Effector CD4-positive, alpha-beta T cell (primary cell): ENCODE results near the gene RPE.

Experiments
- DNase-seq: peaks from one replicate; pipeline ENCODE4 v3.0.0-alpha.2; 2020
- total RNA-seq: gene quantifications from one replicate; lab custom pipeline; 2026; lab: John Stamatoyannopoulos, UW

RPE gene
- total RNA-seq, result 19.5 reads per million, percentile 46 among the genes with 10 or more reads in this experiment

DNA sequence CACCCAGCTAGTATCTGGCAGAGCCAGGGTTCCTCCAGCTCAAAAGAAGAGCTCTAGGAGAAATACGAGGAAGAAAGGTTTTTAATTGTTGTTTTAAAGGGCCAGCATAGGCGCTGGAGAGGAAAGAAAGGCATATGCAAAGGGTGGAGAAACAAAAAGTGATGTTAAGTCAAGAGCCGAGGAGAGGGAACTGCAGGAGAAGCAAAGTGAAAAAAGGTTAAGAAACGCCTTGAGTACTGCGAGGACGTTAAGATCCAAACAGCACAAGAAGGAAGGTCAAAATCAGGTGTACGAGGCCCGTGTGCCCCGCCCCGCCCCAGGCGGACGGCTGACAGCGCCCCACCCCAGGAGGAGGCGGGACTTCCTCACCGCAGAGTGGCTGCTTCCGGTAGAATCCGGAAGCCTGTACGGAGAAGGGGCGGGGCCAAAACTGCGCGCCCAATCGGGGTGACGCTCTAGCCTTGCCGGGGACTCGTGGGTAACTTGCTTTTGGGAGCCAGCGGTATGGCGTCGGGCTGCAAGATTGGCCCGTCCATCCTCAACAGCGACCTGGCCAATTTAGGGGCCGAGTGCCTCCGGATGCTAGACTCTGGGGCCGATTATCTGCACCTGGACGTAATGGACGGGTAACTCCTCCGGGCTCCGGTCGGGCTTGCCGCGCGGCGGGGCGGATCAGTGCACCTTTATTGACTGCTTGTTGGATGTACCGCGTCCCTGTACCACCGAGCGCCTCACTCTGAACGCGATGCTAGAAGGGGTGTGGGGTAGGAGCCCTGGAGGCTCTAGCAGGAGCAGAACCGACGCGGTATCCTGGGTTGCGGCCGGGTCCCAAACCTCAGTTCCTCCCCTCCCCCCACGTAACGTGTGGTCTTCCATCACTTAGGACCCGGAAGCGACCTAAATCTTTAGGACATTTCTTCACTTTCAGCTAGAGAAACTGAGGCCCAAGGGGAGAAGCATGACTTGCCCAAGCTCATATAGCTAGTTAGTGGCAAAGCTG, at the start of gene RPE:
RPE (plus strand) TSS at position 481 of the 1,000 bp plus-strand sequence; CDS start at position 505, 24 bp downstream.
- peak; percentile 96 for DNase-seq

DNA sequence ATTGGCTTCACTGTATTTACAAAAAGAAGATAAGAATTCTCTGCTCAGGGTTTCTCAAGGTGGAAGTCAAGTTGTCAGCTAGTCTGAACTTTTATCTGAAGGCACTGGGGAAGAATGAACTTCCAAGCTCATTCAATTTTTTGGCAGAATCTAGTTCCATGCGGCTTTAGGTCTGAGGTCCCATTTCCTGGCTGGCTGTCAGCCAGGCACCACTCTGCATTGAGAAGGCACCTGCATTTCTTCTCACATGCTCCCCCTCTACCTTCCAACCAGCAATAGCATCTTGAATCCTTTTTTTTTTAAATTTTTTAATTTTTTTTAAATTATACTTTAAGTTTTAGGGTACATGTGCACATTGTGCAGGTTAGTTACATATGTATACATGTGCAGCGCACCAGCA, 46.2 kb upstream of the RPE start:
- DNase-seq, result no peak

DNA sequence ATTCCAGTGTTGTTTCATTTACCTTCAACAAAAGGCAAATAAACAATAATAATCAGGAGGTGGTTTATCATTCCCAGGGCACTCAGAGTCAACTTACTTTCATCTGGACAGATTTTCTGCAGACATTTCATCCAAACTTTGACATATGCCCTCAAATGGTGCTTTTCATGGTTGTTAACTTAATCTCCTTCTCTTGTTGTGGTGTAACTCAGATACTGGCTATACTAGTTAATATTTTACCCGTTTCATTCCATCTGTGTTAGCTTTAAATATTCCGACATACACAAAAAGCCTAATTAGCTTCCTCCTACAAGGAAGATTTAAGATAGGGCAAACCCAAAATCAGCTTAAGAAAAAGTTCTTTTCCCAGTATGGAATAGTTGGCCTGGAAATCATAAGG, 44.4 kb upstream of the RPE start:
- DNase-seq, result no peak

DNA sequence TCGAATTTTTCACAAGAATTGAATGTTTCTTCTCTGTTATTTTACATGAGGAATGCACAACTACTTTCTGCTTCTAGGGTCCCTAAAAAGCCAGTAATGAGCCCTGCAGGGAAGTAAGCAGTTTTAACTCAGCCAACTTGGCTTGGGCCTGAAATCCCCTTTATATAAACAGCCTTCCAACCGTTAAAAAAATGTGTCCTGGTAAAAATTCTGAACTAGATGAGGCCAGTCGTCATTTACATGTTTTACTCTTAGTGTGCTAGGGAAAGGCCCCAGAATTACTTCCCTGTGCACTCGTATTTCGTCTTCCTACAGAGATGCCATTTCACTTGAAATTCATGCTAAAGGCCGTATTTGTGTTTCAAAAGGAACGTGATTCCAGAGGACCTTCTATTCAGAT, 42.4 kb upstream of the RPE start:
- no peak for DNase-seq

DNA sequence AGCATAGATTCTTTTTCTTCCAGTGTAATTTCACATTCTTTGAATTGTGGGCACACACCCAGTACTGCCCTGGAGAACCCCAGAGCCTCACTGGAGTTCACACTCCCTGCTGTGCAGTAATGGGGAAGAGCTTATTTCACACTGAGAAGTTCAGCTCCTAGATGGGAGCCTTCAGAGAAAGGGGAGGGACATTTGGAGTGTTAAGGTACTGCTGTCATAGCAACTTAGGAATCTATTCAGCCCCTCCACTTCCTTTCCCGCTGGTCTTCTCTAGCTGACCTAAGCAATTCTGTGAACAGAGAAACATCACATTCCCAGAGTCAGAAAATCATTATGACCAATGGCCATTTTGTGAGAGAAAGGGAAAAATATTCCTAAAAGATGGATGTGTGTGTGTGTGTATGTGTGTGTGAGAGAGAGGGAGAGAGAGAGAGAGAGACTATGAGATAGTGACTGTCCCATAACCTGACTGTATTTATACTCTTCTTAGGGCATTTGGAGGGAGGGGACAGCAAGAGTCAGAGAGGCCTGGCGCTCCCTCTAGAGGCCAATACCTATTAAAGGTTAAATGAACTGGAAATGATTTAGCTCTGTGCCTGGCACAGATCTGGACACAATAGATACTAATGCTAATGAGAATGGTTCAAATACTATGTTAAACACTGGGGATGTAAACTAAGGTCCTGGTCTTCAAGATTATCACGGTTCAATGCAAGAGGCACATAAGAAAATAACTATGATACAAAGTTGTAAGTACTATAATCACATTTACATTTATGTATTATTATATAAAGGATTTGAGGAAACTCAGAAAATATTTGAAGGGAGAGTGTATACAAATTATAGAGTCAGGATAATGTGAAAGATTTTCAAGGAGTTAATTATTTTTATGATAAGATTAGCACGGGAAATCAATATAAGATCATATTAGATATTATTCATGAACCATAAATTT, 41.5 kb upstream of the RPE start:
- no peak for DNase-seq

DNA sequence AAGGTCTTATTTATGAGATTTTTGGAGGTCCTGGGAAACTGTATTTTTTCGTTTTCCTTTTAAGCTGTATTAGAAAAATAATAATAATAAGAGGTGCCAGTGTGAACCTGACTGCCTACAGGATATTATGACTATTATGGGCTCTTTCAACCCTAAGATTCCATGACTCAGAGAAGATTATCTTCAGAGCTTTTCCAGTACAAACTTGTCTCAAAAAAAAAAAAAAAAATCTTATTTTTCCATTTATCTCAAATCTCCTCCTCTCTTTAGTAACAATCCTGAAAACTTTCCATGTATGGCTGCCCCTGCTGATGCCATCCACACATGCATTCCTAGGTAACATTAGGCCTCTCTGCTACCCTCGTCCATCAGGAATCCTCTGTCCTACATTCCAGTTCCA, 36.7 kb upstream of the RPE start:
- DNase-seq, result no peak

DNA sequence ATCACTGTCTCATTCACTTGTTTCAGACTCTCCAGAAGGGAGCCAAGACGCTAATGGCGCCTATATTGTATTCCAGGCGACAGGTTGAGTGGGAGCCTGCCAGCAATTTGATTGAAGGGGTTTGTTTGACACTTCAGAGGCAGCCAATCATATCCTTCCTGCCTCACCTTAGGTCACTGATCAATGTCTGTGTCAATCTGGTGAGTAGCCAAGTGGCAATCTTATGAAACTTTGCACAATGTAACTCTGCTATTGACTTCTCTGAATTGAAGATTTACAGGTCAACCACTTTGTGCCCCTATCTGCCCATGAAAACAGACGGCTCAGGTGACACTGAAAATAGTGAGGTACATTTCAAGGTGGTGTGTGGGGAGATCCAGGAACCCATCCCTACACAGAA, 32.7 kb upstream of the RPE start:
- DNase-seq, result no peak

DNA sequence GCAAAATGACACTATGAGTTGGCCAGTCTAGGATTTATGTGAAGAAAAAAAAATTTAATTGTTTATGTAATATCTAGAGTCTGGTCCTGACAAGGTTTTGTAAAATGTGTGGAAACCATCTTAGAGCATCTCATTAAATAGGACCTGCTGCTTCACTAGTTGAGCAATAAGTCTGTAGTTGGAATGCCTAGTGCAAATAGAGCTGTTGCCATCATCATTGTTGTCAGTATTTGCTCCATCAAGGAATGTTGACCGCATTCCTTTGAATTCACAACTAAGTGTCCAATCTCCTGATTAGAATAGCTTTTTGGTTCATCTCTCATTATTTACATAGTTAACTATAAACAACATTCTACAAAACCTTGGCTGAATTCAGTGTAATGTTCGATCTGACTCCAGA, 32.2 kb upstream of the RPE start:
- no peak for DNase-seq

DNA sequence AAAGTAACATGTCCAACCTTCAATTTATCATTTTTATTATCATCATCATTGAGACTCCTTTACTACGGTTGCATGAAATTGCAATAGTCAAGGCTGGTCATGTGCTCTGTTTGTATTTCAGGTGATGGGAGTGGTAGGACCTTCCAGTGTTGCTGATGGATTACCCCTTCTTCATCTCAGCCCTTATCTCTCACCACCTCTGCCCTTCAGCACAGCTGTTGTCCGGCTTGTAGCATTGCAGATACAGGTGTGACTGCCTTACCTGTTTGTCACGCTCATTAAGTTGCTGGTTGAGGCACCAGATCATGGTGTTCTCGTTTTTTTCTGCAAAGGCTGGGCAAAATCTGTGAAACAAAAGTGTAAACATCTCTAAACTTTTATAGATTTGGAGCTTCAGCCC, 31.7 kb upstream of the RPE start:
- DNase-seq, result no peak

DNA sequence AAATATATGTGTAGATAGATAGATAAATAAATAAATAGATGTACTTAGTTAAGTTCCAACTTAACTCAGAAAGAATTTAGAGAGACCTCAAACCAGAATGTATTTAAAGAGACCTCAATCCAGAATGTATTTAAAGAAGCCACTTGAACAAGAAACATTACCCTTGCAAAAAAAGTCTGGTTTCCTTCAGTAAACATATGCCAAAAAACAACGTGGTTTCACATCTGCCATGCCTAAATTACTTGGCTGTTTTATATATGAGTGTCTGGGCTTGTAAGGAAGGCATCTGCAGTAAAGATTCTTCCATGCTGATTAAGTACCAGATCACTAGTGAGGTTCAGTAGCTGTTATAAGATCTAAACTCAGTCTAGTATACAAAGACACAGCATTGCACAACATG, 29.1 kb upstream of the RPE start:
- DNase-seq, result no peak

DNA sequence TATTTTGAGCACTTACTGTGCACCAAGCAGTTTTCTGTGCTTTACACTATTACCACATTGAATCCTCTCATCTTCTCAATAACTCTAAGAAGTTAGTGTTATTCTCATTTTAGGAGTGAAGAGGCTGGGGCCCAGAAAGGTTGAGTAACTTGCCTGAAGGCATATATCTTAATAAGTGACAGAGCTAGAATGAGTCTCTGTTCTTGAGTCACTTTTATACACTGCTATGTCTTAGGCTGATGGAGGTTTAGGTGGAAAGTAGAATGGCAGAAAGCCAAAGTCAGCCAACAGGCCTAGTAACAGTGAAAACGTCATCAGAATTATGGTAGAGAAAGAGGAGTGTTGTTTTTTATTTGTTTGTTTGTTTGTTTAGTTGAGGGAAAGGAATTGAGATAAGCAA, 27.9 kb upstream of the RPE start:
- DNase-seq, result no peak

DNA sequence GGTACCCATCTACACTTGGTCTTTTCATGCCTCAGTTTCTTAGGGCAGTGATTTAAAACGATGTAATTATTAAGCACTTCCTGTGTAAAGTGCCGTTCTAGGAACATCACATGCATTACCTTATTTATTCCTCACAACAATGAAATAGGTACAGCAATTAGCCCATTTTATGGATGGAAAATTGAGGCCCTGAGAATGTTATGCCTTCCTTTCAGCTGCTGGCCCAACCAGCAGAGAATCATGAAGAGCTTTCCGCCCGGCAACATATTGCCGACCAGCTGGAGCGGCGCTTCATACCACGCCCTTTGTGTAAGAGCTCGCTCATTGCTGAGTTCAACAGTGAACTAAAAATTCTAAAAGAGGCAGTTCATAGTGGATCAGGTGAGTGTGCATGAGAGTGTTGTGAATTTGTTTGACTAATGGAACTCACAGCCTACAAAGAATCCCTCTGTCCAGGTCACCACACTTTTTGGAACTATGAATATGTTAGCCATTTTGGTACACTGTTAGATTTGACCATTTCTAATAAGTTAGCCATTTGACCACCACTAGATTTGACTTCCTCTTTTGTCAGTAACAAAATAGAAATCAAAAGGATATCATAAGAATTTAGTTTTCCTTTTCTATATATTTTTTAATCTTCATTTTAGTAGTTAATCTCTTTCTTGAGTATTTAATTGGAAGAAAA, 25.6 kb upstream of the RPE start:
- DNase-seq, result no peak

DNA sequence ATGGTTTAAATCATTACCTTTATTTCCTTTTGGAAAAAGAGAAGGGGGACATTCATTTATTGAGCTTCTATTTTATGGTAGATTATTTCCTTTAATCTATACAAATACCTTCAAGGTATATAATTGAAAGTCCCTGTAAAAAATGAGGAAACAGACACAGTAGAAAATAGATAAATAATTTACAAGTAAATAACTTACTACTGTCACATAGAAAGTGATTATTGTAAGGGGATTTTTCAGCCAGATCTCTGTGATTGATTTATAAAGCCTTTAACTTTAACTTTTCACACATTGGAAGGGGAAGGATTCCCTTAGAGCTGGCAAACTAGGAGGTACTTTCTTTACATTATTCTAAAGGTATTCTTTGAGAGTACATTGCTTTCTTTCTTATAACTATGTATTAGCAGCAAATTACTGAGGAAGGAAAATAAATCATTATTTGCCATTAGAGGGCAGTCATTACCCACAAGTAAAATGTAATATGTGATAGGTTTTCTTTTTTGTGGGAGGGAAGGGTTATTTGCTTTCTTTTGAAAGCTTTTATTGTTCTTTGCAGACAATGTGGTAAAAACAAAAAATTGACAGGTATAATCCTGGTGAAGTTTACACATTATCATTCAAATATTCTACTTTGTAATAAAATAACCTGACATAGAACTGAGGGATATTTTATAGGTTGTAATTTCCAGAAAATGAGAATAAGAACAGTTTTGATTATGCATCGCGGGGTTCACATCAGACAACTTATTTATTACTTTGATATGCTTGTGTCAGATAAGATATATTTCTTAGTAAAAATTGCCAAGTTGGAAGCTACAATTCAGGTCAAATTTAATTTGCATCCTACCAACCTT, 24.8 kb upstream of the RPE start:
- no peak for DNase-seq

DNA sequence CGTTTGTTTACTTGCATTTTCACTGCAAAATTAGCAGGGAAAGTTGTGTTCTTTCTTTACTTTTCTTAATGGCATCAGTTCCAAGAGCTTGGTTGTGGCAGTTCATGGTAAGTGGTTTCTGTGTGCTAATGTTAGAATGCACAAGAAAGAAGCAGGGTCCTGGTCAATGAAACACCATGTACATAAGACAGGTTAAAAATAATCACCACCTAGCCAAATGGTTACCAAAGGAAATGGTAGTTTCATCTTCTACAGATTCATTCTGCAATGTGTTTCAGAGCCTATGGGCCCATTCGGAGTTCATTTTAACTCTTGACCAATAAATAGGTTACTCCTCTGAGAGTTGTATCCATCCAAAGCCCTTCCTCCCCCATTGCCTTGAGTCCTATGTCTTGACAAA, 18.1 kb upstream of the RPE start:
- no peak for DNase-seq

DNA sequence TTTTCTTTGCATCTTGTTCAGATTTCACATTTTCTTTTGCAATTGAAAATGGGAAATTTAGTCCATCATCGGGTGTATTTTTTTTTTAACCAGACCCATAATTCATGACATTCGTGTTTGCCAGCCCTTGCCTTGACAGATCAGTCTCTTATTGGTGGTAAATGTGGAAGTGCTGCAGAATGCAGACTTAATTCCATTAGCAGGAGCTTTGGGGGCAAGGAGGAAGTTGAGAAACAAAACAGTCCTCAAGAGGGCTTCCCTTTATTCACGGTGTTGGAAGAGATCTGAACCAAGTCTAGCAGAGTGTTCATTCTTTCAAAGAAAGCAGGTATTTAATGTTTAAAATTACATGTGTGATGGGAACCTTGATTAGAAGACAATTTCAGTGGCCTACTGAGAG, 16.6 kb upstream of the RPE start:
- no peak for DNase-seq

DNA sequence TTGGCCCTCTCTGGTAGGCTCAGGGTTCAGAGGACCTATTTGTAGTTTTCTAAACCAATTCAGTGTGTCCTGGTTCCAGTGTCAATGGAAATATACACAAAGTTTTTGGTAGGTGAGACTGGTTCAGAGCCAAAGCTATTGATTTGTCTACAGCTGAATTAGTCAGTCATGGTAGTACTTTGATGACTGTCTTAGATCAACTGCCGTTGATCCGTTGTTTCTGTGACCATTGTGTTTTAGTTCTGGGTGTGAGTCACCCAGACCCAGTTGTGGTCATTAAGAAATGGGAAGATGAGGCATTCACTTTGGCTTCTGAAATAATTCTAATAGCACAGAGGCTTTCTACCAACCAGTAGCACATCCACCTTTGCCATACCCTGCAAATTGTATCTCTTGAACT, 16.0 kb upstream of the RPE start:
- DNase-seq, result no peak

DNA sequence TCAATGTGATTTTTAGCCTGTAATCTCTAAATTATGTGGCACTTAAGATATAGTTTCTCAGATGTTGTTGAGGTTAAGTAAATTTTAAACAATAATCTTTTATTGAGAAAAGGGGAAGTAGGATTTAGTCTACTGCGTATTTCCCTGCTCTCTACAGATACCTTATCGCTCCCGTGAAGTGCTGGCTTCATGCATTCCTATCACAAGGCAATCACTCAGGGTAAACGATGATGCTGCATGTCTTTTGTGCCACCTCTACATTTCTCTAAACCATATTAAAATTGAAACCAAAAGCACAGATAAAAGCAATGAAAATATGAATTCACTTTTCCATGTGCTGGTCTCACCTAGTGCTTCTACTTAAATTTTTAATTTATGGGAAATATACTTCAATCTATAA, 14.4 kb upstream of the RPE start:
- DNase-seq, result no peak

DNA sequence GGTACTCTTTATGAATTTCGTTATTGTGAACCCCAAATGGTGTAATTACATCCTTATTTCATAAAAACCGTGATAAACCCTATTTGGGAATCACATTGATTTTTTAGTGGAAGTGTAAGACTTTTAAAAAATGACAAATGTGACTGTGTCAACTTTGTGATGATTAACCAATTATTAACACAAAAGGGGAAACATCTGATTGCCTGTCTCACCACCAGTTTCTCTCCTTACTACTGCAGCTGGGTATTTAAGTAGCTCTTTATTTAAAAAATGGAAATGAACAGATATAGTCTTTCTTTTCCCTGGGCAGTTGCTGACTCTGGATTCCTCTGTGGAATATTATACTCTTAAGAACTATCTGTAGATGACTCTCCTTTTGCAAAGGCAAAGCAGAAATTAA, 11.6 kb upstream of the RPE start:
- DNase-seq, result no peak

DNA sequence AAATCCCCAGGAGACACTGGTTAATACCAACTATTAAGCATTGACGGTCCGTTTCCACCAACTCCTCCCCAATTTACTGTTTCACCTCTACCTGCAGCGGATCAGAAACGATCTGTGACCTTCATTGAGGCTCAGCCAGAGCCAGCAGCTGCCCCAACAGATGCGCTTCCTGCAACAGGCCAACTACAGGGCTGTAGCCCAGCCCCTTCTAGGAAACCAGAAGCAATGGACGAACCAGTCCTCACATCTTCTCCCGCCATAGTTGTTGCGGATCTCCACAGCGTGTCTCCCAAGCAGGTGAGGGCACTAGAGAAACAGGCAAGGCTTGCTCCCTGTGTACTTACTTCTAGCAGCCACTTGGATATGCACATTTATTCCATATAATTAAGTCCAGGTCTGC, 8.5 kb upstream of the RPE start:
- no peak for DNase-seq

DNA sequence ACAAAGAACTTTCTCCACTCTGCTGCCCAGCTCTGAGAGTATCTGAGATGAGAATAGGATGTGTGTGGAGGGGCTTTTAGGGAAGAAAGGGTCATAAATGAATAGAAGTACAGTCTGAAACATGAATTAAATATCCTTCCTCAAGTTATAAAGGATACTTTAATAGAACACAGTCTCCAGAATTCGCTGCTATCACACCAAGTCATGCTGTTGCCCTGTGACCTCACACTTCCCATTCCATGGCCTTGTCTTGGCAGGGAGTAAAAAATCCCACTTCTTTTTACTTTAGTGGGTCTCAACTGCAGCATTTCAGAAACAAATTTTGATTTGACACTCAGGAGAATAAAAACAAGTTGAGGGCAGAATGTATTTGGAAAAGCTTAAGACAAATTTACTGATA, 3.8 kb upstream of the RPE start:
- DNase-seq, result no peak

DNA sequence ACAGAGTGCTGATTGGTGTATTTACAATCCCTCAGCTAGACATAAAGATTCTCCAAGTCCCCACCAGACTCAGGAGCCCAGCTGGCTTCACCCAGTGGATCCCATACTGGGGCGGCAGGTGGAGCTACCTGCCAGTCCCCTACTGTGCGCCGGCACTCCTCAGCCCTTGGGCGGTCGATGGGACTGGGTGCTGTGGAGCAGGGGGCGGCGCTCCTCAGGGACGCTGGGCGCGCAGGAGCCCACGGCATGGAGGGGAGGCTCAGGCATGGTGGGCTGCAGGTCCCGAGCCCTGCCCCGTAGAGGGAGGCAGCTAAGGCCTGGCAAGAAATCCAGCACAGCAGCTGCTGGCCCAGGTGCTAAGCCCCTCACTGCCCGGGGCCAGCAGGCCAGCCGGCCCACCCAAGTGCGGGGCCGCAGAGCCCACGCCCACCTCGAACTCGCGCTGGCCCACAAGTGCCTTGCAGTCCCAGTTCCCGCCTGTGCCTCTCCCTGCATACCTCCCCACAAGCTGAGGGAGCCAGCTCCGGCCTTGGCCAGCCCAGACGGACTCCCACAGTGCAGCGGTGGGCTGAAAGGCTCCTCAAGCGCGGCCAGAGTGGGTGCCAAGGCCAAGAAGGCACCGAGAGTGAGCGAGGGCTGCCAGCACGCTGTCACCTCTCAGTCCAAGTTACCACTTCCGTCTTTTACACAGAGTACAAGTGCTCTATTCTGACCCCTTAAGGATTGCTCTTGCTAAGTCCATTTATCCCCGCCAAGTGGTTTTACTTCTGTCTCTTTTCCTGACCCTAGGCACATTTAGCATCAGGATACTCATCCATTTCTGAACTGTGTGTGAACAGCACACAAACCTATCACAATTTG, 1.7 kb upstream of the RPE start:
- DNase-seq, result no peak
